ENCODE results near the gene GJD3.

The GJD3 gene

DNA sequence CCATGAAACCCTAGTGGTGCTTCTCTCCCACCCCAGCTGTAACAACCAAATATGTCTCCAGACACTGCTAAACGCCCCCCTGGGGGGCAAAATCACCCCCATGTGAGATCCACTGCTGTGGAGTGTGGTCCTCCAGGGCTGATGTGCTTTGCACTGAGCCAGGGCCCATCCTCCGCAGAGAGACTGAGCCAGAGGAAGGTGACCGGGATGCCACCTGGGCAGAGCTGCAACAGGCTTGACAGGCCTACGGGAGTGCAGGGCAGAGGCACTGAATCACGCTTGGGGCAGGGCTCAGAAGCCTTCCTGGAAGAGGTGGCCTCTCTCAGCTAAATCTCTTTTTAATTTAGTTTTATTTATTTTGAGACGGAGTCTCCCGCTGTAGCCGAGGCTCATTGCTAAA is 4.4 kb downstream of the GJD3 start:
- TF ChIP-seq, protein P1, sequence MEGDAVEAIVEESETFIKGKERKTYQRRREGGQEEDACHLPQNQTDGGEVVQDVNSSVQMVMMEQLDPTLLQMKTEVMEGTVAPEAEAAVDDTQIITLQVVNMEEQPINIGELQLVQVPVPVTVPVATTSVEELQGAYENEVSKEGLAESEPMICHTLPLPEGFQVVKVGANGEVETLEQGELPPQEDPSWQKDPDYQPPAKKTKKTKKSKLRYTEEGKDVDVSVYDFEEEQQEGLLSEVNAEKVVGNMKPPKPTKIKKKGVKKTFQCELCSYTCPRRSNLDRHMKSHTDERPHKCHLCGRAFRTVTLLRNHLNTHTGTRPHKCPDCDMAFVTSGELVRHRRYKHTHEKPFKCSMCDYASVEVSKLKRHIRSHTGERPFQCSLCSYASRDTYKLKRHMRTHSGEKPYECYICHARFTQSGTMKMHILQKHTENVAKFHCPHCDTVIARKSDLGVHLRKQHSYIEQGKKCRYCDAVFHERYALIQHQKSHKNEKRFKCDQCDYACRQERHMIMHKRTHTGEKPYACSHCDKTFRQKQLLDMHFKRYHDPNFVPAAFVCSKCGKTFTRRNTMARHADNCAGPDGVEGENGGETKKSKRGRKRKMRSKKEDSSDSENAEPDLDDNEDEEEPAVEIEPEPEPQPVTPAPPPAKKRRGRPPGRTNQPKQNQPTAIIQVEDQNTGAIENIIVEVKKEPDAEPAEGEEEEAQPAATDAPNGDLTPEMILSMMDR (IDR thresholded peaks at IDR 0.05; ENCODE audit: low read depth, low read length) = no peak
- no peak for DNase-seq (ENCODE audit: extremely low read depth, low read depth)

DNA sequence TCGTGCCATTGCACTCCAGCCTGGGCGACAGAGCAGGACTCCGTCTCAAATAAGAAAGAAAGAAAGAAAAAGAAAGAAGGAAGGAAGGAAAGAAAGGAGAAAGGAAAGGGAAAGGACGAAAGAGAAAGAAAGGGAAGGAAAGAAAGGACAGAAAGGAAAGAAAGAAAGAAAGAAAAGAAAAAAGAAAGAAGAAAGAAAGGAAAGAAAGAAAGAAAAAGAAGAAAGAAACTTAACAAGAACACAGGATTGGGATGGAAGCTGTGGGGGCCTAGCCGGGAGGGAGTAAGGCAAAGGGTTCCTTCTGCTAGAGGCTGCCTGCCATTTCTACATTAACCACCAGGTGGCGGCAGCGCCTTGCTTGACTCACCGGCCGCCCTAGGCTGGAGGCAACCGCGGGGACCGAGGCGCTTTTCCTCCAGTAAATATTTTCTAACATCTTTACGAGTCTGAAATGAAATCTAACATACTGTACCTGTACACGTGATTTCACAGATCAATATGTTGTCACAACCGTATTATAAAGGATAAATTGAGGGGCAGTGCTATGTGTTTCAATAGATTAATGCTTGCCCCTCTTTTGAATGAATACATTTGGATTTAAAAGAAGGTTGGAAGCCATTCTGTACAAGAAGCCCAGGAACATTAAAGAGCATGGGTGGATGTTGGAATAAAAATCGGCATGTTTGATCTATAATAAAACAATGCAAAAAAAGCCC is 6.1 kb downstream of the GJD3 start:
- TF ChIP-seq, protein P1 (IDR thresholded peaks at IDR 0.05; ENCODE audit: low read depth, low read length) = peak; percentile 91
- DNase-seq (ENCODE audit: extremely low read depth, low read depth) = peak; percentile 59

- no peak for DNase-seq (ENCODE audit: extremely low read depth, low read depth)
- TF ChIP-seq, protein P1 (IDR thresholded peaks at IDR 0.05; ENCODE audit: low read depth, low read length) = no peak
These were observed 7.3 kb downstream of the GJD3 start for GRCh38 chr17:40356990-40357881.

DNA sequence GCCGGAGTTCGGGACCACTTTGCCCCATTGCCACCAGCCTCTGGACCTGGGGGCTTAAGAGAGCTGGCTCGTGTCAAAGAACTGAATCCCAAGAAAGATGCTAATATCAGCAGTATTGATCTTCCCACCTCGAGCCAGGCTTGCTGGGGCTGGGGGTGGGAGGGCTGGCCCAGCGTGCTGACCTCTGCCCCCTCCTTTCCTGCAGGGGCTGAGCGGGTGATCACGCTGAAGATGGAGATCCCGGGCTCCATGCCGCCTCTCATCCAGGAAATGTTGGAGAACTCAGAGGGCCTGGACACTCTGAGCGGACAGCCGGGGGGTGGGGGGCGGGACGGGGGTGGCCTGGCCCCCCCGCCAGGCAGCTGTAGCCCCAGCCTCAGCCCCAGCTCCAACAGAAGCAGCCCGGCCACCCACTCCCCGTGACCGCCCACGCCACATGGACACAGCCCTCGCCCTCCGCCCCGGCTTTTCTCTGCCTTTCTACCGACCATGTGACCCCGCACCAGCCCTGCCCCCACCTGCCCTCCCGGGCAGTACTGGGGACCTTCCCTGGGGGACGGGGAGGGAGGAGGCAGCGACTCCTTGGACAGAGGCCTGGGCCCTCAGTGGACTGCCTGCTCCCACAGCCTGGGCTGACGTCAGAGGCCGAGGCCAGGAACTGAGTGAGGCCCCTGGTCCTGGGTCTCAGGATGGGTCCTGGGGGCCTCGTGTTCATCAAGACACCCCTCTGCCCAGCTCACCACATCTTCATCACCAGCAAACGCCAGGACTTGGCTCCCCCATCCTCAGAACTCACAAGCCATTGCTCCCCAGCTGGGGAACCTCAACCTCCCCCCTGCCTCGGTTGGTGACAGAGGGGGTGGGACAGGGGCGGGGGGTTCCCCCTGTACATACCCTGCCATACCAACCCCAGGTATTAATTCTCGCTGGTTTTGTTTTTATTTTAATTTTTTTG is 8.5 kb downstream of the GJD3 start:
- DNase-seq (ENCODE audit: extremely low read depth, low read depth) = no peak
- TF ChIP-seq, protein P1 (IDR thresholded peaks at IDR 0.05; ENCODE audit: low read depth, low read length) = no peak

GRCh38 chr17:40355123-40355803 is 9.3 kb downstream of the GJD3 start:
- DNase-seq (ENCODE audit: extremely low read depth, low read depth) = no peak

More at GRCh38 chr17:40355123-40355803, 9.3 kb downstream of the GJD3 start:
- TF ChIP-seq, protein P1 (IDR thresholded peaks at IDR 0.05; ENCODE audit: low read depth, low read length) = peak; percentile 93
